Thyroid gland (tissue), 4 donors: Measurements from ENCODE around the gene DNAL4.

Source experiments
- CTCF ChIP-seq, 6 experiments: fragments of 200-600 bp in 3 of 6; fragments of 450-650 bp in 3 of 6; sonication (generic) in 3 of 6; IDR thresholded peaks; one replicate each; pipeline ENCODE4 v1.5.1; 2016 to 2019; ENCODE audit warnings: antibody characterized with exemption in 6 of 6, mild to moderate bottlenecking in 2 of 6, inconsistent platforms in 1 of 6, moderate library complexity in 1 of 6
- POLR2A ChIP-seq, 2 donors: fragments of 450-650 bp; IDR thresholded peaks; one replicate each; pipeline ENCODE4 v1.6.1; 2017; ENCODE audit warnings: antibody characterized with exemption in 2 of 2, mild to moderate bottlenecking in 2 of 2, moderate library complexity in 1 of 2

GRCh38 chr22:38793317-38793716 is 626 bp downstream of the DNAL4 start:
- no peak for TF ChIP-seq CTCF (IDR thresholded peaks at IDR 0.05)
- no peak for TF ChIP-seq POLR2A (IDR thresholded peaks at IDR 0.05)
